A549 treated with CpdA at 1 μM for 4 hours (cell line): ENCODE data around the gene TPK1. TPM values are rescaled to one million over a fixed set of nuclear protein-coding genes. Genes with fewer than 3 reads are reported as not detected.

Experiments used
- total RNA-seq: library from RNA; stranded (reverse); fragments of 200-300 nt; extraction: Qiagen RNA extraction; gene quantifications from 5 replicates; pipeline ENCODE4 v1.2.3, GENCODE V29; 2022; ENCODE audit warnings: low read depth

Gene TPK1
- total RNA-seq = 2.3 to 3.4 TPM (median 2.7 TPM) in 5 replicates

GRCh38 chr7:144835652-144836544, at the start of gene TPK1:
TSS of gene TPK1 (minus strand) at chr7:144836053. CDS start at chr7:144835602, 451 bp downstream.

GRCh38 chr7:144403649-144404061, 432.2 kb downstream of the TPK1 start, which contains the start of gene NOBOX:
TSS of gene NOBOX (minus strand) at chr7:144403693.

